NCI-H1930 (cell line): ENCODE data around the gene MYO1A.

ENCODE experiments used
- DNase-seq, 2 experiments: peaks; one replicate each; lab custom pipeline; 2025; lab: John Stamatoyannopoulos, UW

Gene MYO1A

GRCh38 chr12:57012600-57013465, 37.1 kb downstream of the MYO1A start:
- DNase-seq = no peak

DNA sequence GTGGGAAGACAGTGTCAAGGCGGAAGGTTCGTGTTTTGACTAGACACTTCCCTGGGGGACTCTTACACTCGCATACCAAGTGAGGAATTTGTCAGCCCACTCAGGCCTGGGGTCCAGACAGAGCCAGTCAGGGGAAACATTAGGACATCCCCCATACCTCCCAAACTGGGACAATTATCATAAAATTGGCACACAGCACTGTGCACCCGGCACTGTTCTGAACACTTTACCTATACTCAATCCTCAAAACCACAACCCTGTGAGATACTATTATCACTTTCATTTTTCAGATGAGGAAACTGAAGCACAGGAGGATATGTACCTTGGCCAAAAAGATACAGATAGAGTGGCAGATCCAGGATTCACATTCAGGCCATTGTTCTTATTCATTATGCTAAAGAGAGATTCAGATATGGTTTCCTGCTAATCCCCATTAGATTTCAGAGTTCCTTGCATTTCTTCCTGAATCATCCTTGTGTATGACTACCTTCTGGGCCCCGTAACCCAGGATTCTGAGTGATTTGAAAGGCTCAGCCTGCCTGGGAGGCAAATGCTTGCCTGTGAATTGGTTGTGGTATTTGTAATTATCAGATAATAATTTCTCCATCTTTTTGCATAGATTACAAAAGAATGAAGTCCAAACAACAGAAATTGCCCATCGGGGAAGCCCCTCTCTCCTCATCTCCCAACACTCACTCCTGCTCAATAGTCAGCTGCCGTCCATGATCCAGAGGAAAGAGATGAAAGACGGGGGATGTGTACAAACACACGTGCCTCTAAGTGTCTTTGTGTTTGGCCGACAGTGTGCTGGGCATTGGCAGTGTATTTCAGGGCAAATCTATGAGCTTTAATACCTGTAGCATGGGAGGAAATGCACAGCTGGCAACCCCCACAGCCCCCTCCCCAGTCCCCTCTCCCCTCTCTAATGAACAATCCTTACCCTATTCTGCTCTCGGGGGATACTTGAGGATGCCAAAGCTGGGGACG, 38.2 kb downstream of the MYO1A start:
- DNase-seq = no peak

DNA sequence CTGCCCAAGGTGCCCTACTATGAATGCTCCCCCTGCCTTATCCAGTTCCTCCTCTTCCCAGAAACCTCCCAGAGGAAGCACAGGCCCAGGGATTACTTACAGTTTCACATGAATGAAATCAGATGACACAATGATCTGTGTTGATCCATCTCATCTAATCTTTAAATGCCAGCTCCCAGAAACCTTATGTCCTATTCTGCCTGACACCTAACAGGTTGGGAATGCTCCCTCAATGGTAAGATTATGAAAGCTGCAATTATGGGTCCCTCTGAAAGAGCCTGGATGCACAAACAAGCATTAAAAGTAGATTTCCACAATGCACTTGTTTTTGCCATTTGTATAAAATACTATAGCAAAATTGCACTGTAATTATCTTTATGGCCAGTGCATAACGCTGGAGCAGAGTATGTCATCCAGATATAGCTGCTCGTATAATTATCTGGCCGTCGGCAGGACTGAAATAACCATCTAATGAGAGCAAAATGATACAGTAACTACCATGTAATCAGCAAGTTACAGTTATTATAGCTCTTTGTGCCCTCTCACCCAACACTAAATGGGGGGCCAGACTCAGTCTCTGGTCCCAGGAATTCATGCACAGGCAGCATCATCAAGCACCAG, 39.2 kb downstream of the MYO1A start:
- DNase-seq = no peak

GRCh38 chr12:57009949-57010626, 39.8 kb downstream of the MYO1A start:
- no peak for DNase-seq

DNA sequence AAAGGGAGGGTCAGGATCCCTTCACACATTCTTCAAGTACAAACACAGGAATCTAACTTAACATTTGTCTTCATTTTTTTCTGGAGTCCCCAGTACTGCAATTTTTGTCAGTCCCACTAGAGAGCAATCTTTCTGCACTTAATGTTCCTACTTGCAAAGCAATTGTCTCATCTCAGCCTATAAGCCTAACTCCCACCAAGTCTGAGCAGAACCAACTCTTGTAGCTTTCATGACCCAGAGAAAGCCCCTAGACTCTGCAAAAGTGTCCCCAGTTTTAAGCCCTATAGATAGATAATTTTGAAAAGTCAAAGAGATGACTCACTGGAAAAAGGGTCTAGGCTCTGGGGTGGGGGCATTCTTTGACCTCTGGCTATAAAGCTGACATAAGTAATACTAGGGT, 41.8 kb downstream of the MYO1A start:
- DNase-seq = peak in 1 of 2 experiments; percentile 8

DNA sequence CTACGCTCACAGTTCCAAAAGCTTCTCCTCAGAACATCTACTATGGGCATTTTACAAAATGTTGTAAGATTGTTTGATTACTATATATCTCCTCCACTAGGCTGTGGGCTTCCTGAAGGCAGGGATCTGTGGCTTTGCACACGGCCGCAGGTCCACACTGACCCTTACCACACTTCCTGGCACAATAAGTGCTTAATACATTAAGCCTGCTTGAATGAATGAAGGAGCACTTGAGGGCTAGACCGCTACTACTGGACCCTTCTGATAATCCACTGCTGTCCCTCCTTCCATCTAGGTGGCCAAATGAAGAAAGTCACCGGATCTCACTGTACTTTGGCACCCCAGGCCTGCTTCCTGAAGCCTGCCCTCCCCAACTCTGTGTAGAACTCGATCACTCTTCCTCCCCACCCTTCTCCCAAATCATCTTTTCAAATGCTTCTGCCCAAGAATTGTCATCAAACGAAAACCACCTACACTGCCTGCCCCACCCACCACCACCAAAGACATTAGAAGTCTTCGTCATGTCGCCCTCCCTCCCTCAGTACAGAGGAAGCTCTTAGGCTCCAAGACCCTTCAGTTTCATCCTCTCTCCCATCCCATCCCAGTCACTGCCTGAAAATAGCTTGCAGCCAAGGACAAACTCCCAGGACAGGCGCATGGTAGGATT, 43.0 kb downstream of the MYO1A start:
- DNase-seq = no peak

DNA sequence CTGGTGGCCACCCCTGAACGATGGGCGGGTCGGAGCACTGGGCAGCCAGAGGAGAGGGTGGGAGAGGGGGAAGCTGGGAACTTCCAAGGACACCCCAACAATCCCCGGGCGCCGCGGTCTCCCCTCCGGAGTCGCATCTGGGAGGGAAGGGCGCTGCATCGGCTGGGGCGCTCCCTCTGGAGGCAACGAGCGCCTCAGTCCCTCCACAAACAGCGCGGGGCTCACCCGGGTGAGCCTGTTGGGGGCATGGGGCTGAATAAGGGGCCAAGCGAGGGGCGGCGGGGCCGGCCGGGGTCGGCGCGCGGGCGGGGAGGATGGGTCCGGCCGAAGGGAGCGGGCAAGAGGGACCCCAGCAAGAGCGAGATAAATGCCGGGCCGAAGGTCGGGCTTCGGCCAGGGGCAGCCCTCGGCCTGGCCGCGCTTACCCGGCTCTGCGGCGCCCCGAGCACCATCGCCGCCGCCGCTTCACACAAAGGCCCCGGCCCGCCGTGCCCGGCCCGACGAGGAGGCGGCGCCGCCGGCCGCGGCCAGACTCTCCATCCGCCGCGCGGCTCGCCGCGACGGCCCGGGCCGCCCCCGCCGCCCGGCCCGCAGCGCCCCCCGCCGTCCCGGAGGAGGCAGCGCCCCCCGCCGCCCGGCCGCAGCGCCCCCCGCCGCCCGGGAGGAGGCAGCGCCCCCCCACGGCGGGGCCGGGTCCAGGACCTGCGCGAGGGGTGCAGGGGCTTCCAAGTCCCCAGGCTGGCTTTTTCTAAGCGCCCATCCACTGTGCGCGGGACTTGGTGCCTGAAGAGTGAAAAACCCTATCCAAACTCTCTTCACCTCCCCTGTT, 43.7 kb downstream of the MYO1A start, which contains the start of gene ZBTB39:
Gene ZBTB39, minus strand, starts transcription at position 567 of the 829 bp plus-strand sequence. CDS start 1,629 bp downstream, outside the sequence.
- peak; percentile 39 to 73 for DNase-seq

- DNase-seq = no peak
These were observed 45.3 kb downstream of the MYO1A start for GRCh38 chr12:57004651-57005050.

DNA sequence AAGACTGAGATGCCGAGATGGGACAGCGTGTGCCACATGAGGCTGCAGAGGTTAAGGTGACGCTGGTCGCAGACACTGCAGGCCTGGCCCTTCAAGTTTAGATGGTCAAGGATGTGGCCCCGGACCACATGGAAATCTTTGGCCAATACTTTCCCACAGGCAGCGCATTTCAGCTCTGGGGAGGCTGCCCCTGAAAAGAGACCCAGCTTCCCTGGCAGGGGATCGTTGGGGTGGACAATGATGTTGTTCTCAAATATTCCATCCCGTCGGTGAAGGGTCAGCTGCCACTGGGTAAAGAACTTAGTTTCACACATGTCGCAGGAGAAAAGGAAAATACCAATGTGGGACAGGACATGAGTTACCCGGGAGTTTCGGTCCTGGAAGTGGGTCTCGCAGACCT, 46.5 kb downstream of the MYO1A start:
- no peak for DNase-seq

GRCh38 chr12:57001448-57001906, 48.5 kb downstream of the MYO1A start:
- DNase-seq = peak in 1 of 2 experiments; percentile 54

- no peak for DNase-seq
These were observed 49.5 kb downstream of the MYO1A start for GRCh38 chr12:57000393-57000792.

DNA sequence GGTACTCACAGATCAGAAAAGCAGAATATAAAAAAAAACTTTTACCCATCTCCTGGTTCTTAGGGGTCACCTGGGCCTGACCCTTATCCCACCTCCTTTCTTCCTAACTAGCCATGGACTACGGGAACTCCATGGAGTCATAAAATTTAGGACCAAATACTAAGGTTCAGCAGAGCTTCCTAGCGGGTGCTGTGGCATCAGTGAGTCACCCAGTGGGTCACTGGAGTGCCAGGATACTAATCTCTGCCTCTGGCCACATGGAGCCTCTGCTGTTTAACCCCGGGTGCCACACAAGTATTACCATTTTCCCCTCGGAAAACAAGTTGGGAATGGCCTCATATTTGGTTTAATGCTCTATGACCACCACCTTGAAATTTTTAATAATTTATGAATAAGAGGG, 50.5 kb downstream of the MYO1A start:
- no peak for DNase-seq

DNA sequence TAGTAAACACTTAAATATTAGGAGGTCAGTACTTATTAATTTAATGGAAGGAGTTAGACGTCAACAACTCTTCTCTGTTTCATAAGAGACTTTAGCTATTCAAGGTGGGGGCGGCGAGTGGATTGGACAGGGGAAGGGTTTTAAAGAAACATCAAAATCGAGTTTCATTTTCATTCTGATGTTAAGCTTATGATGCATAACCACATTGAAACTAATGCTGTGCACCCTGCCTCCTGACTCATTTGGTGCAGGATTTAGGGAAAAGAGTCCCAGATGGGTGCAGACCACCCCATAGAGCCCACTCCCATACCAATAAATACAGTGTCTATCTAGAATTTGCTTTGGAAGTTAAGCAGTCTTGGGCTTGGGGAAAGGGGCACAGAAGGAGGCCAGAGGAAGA, 50.9 kb downstream of the MYO1A start:
- no peak for DNase-seq

- DNase-seq = no peak
These were observed 51.6 kb downstream of the MYO1A start for GRCh38 chr12:56998316-56998715.

GRCh38 chr12:56996793-56997545, 53.0 kb downstream of the MYO1A start:
- no peak for DNase-seq

DNA sequence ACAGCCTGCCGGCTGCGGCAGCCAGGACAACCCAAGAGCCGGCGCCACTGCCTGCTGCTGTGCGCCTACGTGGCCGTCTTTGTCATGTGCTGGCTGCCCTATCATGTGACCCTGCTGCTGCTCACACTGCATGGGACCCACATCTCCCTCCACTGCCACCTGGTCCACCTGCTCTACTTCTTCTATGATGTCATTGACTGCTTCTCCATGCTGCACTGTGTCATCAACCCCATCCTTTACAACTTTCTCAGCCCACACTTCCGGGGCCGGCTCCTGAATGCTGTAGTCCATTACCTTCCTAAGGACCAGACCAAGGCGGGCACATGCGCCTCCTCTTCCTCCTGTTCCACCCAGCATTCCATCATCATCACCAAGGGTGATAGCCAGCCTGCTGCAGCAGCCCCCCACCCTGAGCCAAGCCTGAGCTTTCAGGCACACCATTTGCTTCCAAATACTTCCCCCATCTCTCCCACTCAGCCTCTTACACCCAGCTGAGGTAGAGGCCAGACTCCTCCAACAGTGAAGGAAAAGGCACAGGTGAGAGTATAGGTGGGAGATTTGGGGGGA, 53.9 kb downstream of the MYO1A start:
- DNase-seq = no peak

GRCh38 chr12:56995201-56995929, 54.6 kb downstream of the MYO1A start:
- DNase-seq = no peak

- DNase-seq = no peak
These were observed 55.6 kb downstream of the MYO1A start for GRCh38 chr12:56994231-56994746.
